ENCODE results near the gene SORCS1.
"Not testable (repeated sequence)": the region's sequence is repeated elsewhere in the genome, so short reads cannot be mapped to it uniquely, and the experiment has no call there.

Gene SORCS1

DNA sequence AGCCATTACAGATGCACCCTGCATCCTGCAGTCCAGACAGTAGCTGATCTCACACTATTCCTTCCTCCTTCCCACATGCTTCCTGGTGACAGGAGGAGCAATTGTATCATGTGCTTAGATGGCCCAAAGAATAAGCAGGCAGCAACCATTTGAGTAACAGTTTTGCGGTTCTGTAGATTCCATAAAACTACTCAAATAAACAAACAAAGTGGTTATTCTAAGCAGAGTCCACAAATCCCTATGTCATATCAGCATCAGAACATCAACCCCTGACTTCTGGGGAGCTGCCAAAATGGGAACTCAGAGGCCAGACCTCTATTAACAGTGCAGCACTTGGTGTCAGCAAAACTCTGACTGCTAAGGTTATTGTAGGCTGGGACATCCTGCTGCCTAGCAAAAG, 226.0 kb downstream of the SORCS1 start:
- no peak for DNase-seq

DNA sequence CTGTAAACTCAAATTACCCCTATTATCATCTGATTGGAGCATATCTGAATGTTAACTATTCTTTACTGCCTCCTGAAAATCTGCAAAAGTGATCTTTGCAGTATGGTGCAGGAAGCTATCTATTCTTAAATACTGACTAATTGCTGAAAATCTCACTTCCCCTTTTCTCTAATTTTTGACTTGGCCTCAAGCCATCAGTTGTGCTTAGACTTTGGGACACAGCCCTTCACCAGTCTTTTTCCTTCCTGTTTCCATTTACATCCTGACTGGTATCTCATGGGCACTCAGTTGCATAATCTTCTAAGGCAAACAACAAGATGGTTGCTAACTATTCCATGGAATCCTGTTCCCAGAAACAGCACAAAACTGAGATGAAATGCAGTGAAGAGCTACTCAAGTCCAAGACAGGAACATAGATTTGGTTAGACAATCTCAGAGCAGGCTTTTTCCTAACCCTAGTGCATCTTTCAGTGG, 228.5 kb downstream of the SORCS1 start:
- DNase-seq = no peak

DNA sequence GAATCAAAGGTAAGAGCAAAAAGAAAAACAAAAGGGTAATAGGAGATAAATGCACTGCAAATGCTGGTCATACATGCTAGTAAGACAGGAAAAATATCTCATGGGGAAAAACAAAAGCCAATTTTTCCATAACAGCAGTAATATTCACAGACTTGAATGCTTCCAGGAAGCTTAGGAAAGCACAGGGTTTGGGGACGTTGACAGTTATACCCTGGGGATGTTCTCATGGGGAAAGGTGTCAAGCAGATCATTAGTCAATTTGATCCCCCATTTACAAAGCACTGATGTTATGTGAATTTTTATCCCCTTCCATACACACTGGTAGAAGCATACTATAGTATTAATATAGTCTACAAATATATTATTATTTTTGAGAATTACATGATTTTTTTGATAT, 232.7 kb downstream of the SORCS1 start:
- DNase-seq = no peak

DNA sequence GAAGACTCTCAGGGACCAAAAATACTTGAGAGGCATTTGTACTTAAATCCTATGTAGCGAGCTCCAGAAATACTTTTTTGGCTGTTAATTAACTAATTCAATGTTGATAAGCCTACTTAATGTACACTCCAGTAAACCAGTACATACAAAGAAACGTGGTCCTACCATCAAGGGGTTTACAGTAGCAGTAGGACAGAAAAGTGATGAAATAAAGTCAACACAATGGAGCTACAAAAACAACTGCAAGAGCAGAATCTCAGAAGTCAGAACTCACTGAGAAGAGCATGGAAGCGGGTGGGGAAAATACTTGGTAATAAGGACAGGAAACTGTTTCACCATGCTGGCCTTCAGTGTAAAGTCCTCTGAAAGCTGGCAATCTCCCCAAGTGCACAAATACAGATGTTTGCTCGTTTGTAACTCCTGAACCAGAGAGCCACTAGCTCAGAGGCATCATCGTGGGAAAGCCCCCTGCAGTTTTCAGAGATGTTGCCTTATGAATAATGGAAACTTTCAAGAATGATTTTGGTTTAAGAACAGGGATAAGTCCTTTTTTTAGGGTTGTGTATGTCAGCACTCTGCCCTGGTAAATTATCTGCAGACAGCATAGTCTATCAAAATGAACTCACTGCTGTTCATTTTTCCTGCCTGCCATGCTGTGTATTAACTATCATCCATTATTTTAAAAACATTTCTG, 233.2 kb downstream of the SORCS1 start:
- DNase-seq = no peak

DNA sequence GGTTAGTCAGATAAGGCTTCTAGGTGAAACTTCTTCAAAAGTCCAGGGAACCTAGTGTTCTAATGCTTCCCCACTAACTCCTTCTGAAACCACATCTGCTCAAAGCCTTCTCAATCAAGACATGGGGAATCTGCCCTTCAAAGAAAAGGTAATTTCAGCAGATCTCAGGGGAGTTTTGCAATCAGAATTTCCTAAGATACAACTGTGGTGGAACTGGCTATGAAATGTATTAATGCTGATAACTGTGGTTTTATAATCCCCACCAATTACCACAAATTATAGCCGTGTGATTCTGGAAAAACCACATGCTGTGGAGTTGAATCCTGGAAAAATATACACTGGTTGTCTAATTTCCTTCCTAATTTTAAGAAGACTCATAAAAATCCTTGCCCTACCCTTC, 233.8 kb downstream of the SORCS1 start:
- DNase-seq = no peak

DNA sequence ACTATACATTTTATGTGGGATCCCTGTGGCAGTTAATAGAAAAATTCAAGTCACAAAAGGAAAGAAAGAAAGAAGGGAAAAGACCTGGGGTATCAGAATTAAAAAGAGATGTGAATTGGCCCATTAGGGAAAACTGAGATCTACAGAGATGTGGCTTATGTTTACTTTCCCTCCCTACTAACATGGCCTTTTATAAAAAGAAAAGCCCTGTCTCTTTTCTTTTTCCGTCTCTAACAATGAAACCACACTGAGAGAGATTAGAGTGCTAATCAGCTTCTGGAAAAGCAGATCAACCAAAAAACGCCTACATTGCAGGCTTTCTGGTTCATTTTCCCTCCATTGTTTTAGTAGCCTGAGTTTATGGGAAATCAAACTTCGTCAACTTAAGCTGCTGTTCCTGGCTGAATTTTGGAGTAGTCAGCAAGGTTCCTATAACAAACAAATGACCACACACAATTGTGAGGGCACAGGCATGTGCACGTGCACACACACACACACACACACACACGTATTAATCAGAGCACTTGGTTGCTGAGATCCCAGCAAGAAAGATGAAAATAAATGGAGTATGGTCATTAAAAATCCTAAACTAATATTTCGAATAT, 235.1 kb downstream of the SORCS1 start:
- no peak for DNase-seq

DNA sequence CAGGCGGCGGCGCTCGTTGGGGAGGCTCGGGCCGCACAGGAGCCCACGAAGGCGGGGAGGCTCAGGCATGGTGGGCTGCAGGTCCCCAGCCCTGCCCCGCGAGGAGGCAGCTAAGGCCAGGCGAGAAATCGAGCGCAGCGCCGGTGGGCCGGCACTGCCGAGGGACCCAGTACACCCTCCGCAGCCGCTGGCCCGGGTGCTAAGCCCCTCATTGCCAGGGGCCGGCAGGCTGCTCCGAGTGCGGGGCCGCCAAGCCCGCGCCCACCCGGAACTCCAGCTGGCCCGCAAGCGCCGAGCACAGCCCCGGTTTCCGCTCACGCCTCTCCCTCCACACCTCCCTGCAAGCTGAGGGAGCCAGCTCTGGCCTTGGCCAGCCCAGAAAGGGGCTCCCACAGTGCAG, 236.4 kb downstream of the SORCS1 start:
- not testable (repeated sequence) for DNase-seq

DNA sequence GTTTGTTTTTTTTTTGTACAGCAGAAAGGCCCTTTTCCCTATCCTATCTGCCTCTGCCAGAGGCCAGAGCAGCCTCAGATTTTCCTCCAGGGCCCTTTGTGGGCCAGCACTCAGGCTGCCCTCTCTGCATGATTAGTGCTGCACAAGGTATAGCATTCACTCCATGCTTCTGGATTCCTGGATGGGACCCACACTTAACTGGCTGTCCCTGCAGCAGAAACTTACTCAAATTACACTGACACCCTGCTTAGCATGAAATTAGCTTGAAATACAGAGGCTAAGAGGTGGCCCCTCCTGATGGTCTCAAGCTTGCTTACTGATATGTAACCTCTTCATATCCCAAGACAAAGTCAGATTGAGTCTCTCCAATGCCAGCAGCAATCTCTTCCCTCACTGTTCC, 239.3 kb downstream of the SORCS1 start:
- DNase-seq = no peak

DNA sequence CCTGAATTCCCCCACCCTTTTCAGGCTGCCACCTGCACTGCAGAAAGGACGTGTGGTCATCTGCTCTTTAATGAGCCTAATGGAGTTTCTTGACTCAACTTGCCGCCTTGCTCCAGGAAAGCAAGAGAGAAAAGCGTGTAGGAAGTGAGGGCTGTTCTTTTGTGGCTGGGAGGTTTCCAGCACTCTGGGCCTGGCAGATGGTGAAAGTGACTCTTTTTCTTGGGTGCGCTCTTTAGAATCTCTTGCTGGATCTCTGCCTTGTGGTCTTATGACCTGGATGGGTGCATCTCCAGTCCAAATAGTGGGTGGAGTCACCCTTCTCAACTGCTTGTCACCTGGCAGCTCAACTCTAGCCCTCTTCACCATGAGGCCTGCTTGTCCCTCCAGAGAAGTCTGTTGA, 244.0 kb downstream of the SORCS1 start:
- no peak for DNase-seq

DNA sequence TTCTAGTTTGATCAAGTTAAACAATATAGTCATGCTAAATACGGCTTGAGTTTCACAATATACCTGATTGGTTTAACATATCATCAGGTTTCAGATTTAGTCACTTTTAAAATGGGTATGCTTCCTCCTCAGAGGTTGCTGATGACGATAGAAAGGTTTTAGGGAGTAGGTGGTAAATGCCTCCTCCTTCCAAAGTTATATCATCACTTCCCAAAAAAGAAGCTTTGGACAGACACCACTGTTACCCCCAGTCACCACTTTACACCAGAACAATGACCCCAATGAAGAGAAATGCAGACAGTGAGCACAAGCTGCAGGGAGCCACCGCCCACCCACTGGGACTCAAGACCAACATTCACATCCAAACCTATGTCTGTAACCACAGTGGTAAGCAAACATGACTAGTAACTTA, 244.6 kb downstream of the SORCS1 start:
- DNase-seq = no peak

DNA sequence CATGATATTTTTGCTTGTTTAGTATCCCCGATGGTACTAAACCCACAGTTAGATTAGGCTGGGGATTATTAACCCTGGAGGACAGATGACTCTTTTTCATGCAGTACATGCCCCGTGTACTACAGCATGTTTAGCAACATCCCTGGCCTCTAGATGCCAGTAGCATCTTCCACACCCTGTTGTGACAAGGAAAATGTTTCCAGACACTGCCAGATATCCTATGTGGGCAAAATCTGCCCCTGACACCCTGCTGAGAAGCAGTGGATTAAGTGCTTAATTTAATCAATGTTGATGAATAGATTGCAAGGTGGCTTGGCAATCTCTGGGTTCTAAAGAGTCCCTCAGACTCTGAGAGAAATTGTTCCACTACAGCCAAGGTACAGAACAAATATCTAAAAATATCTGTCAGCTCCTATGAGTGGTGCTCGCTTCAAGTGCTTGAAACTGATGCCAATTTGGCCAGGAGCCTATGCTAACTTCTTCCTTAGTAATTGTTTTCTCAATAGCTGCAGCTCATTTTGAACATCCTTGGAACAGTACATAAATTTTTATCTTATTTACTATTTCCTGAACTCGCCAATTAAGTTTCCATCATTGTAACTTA, 247.0 kb downstream of the SORCS1 start:
- no peak for DNase-seq

DNA sequence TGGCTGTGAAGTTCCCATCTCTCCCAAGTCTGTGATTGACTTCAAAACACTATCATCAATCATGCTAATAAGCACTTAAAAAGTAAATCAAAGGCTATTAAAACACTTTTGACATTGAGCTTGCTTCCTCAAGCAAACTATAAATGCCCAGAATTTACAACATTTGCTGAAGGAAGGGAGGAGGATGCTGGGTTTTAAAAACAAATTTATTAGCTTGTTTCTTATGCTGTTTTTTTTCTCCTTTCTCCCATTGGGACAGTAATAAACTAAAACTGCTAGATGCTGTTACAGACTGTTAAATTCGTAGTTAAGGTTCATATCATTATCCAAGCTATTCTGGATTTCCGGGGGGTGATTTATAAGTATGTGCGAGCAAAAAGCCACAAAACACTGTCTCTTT, 250.5 kb downstream of the SORCS1 start:
- no peak for DNase-seq

DNA sequence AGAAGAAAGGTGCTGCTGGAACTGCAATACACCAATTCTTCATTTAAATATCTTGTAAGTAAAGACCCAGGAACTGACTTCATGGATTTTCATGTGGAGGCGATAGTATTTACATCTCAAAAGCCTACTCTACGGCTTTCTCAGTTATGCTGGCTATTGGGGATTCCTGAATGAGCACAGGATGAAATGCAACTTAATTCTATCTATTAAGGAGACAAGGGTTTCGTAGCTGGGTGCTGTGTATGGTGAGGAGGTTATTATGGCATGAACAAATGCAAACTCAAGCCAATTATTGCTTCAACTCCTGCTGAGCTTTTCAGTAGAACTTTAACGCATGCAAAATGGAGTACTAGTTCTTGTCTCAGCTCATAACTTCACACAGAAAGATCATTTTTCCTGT, 251.2 kb downstream of the SORCS1 start:
- no peak for DNase-seq

DNA sequence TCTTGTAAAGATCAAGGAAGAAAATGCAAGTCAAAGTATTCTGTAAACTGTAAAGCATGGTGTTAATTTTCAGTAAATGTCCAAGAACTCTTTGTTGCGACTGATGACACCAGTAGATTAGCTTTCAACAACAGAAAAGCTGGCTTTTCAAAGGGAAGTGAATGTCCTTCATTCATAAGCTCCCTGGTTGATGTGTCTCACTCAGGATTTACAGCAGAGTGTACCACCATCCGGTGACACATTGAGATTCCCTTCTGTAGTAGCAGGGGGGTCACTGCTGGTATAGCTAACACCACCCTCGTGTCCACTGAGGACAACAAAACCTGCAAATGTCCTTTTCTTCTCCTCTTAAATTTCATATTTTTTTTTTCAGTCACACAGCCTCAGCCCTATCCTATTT, 253.4 kb downstream of the SORCS1 start:
- DNase-seq = no peak

DNA sequence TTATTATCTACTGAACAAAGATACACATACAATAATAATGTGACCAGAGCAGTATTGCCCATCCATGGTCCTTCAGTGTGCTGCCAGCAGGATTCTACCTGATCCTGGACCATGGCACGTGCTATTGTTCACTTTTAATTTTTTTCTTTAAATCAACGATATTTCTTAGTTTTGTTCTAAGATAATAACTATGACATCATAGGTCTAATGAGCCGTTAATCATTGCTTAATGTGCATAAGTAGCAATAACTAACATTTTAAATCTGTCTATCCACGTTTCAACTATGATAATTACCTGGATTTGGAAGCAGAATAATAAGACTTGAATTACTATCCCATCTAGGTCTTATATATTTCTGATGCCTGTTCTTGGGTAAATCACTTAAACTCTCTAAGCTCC, 253.8 kb downstream of the SORCS1 start:
- DNase-seq = no peak

DNA sequence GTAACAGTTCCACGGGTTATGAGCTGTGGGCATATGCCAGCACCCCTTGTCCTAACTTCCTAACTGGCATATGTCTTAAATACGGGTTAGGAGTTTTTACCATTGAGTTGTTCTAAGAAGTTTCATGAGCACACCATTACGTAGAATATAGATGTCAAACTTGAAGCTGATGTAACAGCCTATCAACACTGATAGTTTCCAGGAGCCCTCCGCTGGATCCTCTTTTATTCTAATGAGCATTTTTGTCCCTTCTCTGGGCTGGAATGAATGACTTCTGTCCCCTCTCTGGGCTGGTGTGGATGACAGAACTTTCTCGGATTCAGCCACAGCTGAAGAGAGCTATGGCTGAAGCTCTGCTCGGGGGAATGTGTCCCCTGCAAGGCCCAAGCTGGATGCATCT, 256.3 kb downstream of the SORCS1 start:
- no peak for DNase-seq

DNA sequence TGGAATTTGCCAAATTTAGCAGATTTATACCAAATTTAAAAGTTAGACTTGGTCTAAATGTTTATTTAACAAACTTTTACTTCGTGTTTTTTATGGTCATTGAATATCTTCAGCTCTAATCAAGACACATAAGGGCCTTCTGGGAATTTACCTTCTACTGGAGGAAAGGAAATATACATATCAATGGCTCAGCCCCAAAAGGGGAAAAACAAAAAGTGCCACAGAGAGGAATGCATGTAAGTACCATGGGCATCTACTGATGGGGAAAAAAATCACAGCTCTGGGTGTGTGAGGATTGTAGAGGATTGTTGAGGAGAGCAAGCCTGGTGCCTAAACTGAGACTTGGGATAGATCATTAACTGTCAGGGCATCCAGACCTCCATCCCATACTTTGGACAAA, 260.3 kb downstream of the SORCS1 start:
- DNase-seq = no peak

DNA sequence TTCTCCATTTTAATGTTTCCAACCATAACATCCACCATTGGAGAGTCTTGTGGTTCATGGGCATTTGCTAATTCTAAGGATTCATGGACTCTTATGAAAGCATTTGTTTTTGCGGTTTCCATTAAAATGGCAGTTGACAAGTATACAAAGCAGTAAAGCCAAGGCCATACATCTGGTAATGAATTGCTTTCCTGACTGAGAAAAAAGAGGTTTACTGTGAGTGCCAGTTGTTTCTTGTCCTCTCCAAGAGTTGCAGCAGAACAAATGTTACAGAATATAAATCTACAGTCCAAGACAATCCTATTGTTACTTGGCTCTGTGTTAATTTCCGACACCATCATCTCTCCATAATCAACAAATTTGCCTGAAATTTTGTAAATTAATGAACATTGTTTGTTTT, 261.3 kb downstream of the SORCS1 start:
- DNase-seq = no peak

DNA sequence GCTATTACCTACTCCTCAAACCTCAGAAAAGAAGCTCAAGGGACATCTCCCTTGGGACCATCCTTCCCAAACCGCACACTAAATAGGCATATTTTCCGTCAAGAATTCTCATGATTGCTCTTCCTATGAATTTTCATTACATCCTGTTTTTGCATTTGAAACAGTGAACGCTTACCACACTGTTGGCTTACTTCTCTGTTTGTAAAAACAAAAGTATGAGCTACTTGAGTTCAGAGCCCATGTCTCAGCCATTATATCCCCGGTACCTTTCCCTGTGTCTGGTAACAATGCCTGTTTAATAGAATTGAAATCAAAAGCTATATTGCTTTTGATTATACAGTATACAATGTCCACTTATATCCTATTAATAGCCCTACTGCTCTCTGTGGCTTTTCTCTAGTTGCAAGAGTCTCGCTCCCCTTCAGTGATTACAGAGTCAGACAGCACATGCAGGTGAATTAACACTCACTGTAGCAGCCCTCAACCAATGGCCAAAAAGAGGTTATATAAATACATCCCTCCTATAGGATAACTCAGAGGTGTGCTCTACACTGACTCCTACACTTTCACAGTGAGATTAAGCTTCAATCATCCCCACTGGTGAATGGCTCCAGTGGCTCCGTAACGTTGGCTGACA, 264.4 kb downstream of the SORCS1 start:
- DNase-seq = no peak

DNA sequence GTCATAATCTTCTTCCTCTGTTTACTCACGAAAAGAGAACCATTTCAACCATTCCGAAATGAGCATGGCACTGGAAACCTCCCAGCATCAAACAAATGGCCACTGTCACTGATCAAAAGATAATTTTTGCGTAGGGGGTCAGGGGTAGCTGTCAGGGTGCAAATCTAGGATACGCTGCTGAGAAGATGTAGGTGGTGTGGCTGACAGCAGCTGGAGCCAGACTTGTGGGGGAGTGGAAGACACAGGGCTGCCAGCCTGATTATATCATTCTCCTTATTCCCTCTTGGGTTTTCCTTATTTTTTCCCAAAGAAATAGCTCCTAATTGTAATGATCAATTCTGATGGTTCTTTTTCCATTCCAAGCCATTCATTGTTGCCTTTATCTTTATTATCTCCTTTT, 266.1 kb downstream of the SORCS1 start:
- DNase-seq = no peak

DNA sequence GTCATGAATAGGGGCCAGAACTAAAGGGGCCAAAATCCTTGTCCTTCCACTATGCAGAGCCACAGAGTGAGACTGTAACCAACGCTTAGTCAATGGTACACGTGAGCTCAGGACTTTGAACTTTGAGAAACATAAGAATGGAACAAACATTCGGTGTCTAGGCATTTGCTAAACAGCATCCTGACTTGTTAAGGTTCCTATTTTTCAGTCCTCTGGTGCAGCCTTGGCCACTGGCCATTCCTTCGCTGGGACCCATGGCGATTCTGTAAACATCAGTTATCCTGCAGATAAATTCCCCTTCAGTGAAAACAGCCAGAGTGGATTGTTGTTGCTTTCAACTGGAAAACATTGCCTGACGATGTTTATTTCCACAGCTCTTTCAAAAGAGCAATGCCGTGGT, 266.8 kb downstream of the SORCS1 start:
- no peak for DNase-seq

DNA sequence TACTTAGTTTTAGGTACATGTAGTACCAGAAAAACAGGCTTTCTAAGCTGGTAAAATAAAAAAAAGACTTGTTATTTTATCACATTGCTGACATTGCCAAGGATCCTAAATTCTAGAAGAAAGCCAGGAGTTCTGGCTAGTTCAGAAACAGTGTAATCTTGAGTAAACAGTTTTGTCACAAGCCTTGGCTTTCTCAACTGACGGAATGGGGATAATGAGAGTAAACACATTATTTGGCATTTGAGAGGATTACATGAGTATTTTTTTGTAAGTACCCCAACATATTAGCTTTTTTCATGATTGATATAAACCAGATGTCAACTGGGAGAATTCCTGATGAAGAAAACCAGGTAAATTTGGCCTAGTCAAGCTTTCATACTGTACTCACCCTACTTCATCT, 269.8 kb downstream of the SORCS1 start:
- no peak for DNase-seq

DNA sequence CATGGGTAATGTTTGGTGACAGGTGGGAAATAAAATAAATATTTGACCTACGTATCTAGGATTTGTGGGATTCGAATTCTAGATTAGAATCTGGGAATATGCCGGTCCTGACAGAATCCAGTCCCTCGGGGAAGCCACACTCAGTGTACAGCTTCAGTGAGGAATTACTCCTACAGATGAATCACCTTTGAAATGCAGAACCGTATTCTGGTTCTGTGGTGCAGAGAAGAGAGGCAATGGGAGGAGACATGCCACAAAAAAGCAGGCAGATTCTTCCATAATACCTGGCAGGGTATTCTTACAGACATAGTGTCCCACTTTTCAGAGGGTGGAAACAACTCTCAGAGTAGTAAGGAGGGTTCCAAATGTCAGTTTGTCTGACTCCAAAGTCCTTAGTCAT, 286.9 kb downstream of the SORCS1 start:
- DNase-seq = no peak

DNA sequence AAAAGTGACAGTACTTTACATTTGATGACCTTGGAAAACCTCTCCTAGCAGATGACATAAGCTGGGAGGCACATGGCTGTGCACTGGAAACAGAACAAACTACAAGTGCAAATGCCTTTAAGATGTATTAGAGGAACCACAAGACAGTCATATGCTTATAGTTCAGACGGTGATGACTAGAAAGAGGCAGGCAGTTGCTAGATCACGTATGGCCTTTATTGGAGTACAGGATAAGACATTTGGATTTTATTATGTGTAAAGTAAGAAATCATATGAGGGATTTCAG, 290.0 kb downstream of the SORCS1 start:
- DNase-seq = no peak

Measured in 8988T (cell line).